ENCODE measurements around the gene UBFD1.

DNA sequence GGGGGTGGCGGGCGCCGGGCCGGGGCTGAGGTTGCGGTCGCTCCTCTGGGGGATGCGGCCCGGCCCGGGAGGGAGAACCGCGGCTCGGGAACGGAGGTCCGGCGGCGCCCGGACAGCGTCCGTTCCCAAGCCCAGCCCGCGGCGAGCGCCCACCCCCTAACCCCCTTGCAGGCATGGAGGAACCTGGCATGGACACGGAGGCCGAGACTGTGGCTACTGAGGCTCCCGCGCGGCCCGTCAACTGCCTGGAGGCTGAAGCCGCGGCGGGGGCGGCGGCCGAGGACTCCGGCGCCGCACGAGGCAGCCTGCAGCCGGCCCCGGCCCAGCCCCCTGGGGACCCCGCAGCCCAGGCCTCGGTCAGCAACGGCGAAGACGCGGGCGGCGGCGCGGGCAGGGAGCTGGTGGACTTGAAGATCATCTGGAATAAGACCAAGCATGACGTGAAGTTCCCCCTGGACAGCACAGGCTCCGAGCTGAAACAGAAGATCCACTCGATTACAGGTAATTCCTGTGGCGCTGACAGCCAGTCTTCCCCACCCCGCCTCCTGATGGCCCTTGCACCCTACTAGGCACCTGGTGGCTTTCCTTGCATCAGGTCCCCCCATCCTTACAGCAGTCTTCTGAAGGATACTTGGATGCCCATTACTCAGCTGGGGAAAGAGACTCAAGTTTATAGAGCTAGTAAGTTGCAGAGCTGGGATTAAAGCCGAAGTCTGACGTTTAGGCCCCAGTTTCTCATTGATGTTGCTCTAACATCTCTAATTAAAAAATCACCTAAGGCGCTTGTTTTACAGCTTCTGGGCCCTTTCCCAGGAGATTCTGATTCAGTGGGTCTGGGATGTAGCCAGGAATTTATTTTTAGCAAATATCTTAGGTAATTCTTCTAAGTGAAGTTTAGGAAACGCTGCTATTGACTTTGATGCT lies 514 bp downstream of the UBFD1 start:
- TF ChIP-seq USF2 (IDR thresholded peaks at IDR 0.05; ENCODE audit: borderline replicate concordance, low read depth, low read length) = no peak
- no peak for TF ChIP-seq TAF1 (IDR thresholded peaks at IDR 0.05; ENCODE audit: borderline replicate concordance, low read depth, low read length)
- no peak for TF ChIP-seq POLR2A (IDR thresholded peaks at IDR 0.05; ENCODE audit: low read depth, low read length)
- TF ChIP-seq SMAD1 (IDR thresholded peaks at IDR 0.05; ENCODE audit: low read depth, partially characterized antibody) = no peak
- no peak for TF ChIP-seq CTCF (IDR thresholded peaks at IDR 0.05 in 2 of 3, conservative IDR thresholded peaks at IDR 0.05 in 1 of 3; ENCODE audit: control insufficient read depth in 2 of 3, extremely low read depth in 1 of 3, insufficient read depth in 1 of 3, low read depth in 3 of 3, low read length in 3 of 3)
- TF ChIP-seq GABPA (IDR thresholded peaks at IDR 0.05; ENCODE audit: low read depth) = no peak
- TF ChIP-seq CHD2 (IDR thresholded peaks at IDR 0.05; ENCODE audit: borderline replicate concordance, low read depth, low read length) = no peak
- no peak for TF ChIP-seq STAT1 (conservative IDR thresholded peaks at IDR 0.05)
- TF ChIP-seq ATF3 (IDR thresholded peaks at IDR 0.05; ENCODE audit: borderline replicate concordance, extremely low read depth, low read depth, low read length) = no peak
